Epidermal melanocyte (primary cell): Measurements from ENCODE around the gene PLEKHG2.
A peak's percentile ranks its signal among the peaks of the same experiment; 100 is the strongest.

ENCODE experiments used
- DNase-seq: peaks from one replicate; pipeline ENCODE4 v3.0.0; 2011; ENCODE audit warnings: low spot score; ENCODE audit not compliant: insufficient read length

The PLEKHG2 gene

DNA sequence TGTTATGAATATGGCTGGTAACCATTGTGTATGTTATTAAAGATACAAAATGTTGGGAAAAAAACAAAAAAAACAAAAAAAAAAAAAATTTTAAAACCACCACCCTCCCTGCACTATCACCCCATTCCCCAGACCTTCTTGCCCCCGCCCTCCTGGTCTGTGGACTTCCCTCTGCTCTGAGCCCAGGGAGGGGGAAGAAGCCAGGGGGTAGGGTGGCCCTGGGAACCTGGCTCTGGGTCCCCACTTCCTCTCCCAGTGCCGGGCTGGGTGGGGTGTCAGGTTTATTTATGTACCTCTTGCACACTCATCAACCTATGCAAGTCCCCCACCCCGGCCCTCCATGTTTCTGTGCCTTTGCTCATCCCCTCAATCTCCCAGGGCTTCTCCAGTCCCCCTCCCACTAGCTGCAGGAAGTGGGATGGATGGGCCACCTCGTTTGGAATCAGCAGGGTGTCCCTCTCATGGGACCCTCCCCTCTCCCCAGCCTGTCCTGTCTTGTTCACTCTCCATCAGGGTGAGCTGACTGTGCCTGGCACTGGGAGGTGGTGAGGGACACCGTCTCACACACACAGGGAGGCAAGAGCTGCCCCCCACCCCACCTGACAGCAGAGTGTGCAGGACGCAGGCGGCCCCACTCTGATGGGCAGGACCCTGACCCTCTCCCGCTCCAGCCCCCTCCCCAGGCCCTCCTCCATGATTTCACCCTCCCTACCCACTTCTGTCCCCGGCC lies 27.5 kb upstream of the PLEKHG2 start:
- DNase-seq: no peak

DNA sequence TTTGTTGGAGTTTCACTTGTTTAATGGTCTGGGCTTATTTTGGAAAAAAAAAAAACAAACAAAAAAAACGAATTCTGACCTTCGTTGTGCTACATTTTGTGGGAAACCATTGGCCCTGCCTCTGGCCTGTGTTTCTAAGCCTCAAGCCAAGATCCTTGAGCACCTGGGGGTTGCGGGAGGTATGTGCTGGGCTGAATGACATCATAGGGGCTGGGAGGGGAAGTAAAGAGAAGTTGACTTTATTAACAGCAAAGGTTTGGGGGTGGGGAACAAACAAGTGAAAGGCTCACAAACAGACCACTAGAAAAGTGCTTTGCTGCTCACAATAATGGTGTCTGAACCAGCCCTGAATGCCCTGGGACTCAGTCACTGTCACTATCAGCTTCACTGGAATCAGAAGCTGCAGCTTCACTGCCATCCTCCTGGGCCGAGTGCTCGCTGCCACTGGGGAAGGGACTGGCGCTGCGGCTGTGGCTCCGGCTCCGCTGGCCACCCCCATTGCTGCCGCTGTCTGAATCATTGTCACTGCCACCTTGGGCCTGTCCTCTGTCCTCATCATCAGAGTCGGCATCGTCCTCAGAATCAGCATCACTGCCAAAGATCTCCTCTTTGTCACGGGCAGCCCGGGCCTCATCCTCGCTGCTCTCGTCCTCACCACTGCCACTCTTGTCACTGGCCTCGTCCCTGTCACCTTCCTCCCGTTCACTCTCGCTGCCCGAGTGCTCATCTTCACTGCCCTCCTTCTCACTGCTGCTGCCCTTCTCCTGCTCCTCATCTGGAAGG lies 26.6 kb upstream of the PLEKHG2 start:
- no peak for DNase-seq

DNA sequence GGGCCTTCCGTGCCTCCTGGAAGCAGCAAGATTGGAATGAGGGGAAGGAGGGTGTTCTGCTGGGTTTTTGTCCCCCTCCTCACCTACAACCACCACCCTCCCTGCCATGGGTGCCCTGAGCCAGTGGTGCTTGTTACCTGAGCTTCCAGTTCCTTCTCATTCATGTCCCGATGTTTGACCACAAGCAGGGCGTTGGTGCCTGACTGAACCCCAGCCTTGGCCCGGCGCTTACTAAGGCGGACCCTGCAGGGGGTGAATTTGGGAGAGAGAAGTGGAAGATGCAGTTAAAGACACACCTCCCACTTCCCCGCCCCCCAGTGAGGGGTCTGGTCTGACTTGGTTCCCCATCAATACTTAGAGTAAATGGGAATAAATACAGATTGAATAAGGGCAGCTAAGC lies 25.9 kb upstream of the PLEKHG2 start:
- DNase-seq: no peak

DNA sequence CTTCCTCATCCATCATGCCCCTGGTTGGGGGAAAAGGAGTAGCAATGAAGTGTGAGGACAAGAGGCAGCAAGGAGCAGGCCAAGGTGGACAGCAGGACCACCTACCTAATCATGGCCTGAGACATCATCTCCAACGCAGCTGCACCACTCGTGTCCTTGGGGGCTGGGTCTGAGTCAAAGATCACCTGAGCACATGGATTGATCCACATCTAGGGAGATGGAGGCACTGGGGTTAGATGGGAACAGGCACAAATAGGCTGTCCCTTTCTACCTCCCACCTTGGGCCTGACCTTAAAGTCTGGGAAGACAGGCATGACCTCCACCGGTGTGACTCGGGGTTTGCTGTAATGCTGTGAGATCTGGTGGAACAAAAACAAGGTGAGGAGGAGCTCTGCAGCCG lies 23.8 kb upstream of the PLEKHG2 start:
- DNase-seq: no peak

DNA sequence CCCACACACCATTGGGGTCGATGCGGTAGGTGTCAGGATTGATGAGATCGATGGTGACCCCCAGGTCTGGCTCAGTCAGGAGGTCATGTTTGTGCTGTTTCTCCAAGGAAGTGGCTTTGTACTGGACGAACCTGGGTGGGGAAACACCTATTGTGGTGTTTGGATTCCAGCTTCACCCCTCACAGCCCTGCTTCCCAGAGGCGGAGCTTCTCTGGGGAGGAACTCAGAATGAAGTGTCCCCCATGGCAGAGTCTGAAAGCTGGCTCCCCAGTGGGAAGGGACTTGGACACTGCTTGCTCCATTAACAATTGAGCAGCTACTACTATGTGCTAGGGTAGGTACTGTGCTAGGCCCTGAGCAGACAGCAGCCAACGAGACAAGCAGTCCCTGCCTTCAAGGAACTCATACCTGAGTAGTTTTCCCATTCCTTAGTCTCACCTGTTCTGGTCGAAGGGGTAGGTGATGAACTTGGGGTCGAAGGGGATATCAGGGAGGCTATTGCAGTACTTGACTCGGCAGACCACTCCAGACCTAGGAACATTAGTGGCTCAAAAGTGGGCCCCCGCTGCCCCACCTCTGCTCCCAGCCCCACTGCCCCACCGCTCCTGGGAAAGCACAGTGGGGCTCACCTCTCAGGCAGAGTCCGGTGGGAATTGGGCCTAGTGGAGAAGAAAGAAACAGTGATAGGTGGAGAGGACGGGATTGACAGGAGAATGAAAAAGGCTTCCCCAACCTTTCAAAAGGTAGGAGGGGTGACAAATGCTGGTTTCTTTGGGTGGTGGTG lies 22.6 kb upstream of the PLEKHG2 start:
- no peak for DNase-seq

DNA sequence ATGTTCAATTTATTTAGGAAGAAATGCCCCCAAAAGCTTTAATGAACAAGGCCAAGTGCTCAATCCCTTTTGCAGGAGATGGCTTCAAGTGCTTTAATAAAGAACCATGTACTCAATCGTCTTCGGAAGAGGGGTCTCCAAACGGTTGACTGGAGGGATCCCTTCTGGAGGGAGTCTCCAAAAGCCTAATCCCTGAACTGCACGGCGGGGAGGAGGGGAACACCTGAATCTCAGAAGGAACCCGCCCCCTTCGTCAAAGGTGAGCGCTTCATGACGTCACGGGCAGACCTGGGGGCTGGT lies 22.1 kb upstream of the PLEKHG2 start:
- no peak for DNase-seq

DNA sequence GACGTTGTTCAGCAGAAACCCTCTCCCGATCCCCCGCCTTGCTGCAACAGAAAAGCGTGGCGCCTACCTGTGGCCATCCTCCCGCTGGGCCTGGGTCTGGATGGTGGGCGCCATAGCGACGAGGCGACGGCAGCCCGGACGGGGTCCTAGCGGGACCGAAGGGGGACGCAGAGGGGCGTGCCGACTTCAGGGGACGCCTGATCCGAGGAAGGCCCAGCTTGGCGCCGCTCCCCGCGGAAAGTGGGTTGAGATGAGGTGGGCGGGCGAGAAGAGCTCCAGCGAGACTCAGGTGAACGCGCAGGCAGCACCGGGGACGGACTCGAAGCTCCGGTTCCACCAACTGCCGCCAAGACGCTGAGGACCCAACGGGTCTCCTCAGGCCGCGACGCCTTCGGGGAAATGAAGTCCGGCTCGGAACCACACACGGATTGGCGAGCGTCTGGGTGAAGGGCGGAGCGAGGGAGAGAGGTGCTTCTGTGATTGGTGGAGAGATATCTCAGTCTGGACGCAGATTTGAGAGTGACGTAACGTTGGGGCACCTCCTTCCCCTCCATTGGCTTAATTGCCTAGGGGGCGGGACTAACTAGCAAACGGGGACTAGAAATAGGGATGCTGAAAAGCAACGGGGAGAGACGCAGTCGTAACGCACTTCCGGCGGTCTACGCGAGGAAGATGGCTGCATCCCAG lies 21.6 kb upstream of the PLEKHG2 start, which contains the start of the genes MED29 and PAF1:
TSS of gene MED29 (plus strand) at position 628 of the 687 bp plus-strand sequence. CDS start at position 673, 45 bp downstream.
TSS of gene PAF1 (minus strand) at position 356 of the 687 bp plus-strand sequence. CDS start at position 114, 242 bp downstream.
- peak; percentile 99 for DNase-seq

DNA sequence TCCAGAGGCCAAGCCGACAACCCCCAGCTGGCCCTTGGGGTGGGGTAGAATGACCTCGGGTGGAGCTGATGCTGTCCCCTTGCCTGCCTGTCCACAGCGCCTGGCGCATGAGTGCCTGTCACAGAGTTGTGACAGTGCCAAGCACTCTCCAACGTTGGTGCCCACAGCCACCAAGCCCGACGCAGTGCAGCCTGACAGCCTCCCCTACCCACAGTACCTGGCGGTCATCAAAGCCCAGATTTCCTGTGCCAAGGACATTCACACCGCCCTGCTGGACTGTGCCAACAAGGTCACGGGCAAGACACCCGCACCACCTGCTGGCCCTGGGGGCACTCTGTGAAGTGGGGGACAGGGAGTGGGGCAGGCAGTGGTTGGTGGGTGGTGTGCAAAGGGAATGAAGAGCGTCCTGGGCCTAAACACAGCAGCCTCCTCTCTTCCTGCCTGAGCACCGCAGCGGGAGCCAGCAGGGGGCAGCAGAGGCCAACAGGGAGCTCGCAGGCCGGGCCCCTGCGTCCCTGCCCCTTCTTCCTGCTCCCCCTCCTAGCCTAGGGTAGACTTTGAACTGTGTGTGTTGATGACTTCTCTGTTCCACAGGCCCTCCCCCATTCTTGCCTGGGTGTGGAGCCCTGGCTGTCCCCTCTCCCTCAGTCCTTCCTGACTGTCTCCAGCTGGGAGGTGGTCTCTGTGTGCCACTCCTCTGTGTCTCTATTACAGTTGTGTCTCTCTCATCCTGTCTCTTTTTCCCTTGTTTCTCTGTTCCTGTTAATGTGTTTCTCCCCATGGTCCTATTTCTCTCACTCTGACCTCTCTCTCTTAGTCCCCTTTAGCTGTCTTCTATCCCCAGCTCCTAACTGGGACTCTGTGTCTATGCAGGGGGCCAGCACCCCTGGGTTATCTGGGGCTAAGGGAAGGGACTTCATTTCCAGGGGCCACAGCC lies 14.8 kb upstream of the PLEKHG2 start:
- DNase-seq: peak; percentile 83

DNA sequence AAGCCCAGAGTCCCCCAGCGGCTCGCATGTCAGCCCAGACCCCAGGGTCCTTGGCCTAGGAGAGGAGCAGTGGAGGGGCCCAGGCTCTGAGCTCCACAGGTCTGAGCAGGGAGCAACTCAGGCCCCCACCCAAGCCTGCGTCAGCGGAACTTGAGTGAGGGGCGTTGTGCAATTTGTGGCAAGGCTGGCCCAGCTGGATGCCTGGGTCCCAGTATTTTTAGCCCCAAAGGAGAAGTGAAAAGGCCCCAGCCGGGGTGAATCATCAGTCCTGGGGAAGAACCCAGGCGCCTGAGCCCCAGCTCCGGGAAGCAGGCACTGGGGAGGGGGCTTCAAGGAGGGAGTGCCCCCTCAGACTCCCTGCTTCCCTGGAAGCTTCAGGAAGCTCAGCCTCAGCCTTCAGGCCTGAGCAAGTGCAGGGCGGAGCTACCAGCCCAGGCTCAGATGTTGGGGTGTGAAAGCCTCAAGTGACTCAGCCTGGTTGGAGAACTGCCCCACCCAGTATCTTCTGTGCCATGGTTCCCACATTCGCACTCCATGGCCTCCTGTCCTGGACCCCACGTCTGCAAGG lies 14.1 kb upstream of the PLEKHG2 start:
- no peak for DNase-seq

DNA sequence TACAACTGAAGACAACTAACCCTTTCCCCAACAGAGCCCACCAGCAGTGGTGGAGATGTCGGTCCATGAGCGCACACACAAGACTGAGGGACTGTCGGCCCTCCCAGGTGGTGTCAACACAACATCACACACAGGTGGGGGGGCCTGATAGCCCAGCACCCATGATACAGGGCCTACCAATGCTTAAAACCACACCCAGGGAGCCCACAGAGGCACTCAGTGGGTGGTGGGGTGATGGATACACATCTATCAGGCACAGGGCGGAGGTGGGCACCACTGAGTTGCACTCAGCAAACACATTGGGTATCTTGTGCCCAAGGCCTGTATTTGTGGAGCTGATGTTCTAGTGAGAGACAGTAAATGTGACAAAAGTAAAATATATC lies 12.8 kb upstream of the PLEKHG2 start:
- DNase-seq: no peak

DNA sequence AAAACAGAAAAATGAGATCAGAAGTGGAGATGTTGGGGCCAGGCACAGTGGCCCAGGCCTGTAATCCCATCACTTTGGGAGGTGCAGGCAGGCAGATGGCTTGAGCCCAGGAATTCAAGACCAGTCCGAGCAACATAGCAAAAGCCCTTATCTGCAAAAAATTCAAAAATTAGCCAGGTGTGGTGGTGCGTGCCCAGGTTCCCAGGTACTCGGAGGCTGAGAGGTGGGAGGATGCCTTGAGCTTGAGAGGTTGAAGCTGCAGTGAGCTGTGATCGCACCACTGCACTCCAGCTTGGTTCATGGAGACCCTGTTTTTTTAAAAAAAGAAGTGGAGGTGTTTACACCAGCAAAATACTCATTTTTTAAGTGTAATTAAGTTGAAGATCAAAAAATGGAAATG lies 12.4 kb upstream of the PLEKHG2 start:
- no peak for DNase-seq

DNA sequence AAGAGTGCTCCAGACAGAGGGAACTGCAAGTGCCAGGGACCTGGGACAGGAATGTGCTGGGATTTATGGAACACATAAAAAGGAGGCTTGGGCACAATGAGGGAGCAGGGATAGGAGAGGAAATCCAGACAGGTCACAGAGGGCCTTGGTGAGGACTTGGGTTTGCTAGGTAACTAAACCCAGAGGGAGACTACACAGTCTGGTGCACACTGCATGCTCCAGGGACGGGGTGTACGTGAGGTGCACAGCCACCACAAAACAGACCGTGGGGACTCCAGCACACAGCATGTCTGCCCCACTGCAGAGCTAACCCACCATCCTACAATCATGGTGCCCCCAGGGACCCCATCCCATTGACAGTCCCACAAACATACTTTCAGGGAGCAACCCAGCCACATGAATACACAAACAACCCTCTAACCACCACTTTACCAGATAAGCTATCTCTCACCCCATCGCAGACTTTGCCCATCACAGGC lies 11.4 kb upstream of the PLEKHG2 start:
- no peak for DNase-seq

DNA sequence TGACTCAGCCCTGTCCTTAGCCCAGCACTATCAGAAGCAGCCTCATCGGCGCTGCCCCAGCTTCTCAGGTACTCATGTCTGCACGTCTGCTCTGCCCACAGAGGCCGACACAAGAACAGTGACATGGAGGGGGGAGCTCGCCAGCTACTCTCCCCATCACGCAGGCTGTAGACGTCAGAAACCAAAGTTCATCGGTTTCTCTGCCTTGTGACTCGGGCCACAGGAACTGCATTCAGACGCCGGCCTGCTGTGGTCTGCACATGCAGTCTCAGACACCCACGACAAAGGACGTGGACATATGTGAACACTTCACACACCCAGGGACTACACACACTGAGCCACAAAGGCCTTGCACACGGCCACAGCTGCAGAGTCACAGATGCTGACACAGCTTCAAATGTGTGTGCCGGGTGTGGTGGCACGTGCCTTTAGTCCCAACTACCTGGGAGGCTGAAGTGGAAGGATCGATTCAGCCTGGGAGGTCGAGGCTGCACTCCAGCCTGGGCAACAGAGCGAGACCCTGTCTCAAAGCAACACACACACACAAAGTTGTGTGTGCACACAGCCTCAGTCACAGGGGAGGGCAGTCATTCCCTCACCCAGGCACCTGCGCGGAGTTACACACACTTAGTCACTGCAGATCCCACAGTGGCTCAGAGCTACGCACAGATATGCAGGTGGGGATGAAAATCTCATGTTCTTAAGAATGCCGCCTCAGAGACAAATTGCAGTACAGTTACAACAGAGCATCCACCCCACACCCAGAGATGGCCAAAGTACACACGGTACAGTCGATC lies 10.7 kb upstream of the PLEKHG2 start:
- no peak for DNase-seq

DNA sequence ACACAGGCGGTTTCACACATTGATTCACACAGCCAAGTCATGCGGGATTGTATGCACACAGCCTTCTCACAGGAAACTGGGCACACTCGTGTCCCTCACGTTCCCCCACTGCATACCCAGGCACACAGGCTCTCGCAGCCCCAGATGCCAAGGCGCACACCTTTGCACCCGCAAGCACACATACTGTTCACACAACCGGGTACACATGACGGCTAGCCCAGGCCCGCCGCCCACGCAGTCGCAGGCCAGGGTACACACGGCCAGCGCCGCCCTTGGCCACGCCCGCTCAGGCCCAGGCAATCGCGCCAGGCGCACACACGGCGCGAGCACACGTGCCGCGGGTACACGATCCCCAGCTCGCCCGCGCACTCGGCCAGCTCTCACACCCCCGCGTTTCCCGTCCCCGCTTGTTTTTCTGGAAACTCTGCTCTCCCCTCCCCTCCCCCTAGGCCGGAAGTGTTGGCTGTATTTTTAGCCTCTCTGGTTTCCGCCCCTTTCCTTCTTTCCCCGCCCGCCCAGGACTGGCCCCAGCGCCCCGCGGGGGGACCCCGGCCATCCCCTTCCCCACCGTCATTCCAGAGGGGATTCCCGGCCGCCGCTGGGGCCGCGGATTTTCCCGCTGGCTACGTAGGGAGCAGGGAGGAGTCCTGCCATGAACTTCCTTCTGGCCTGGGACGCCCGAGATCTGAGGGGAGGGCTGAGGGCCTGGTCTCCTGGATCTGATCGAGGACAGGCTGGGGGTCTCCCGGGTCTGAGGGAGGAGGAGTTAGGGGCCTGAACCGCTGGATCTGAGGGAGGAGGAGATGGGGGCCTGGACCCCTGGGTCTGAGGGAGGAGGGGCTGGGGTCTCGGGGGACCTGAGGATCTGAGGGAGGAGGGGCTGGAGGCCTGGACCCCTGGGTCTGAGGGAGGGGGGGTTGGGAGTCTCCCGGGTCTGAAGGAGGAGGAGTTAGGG lies 9.8 kb upstream of the PLEKHG2 start:
- DNase-seq: peak; percentile 83

DNA sequence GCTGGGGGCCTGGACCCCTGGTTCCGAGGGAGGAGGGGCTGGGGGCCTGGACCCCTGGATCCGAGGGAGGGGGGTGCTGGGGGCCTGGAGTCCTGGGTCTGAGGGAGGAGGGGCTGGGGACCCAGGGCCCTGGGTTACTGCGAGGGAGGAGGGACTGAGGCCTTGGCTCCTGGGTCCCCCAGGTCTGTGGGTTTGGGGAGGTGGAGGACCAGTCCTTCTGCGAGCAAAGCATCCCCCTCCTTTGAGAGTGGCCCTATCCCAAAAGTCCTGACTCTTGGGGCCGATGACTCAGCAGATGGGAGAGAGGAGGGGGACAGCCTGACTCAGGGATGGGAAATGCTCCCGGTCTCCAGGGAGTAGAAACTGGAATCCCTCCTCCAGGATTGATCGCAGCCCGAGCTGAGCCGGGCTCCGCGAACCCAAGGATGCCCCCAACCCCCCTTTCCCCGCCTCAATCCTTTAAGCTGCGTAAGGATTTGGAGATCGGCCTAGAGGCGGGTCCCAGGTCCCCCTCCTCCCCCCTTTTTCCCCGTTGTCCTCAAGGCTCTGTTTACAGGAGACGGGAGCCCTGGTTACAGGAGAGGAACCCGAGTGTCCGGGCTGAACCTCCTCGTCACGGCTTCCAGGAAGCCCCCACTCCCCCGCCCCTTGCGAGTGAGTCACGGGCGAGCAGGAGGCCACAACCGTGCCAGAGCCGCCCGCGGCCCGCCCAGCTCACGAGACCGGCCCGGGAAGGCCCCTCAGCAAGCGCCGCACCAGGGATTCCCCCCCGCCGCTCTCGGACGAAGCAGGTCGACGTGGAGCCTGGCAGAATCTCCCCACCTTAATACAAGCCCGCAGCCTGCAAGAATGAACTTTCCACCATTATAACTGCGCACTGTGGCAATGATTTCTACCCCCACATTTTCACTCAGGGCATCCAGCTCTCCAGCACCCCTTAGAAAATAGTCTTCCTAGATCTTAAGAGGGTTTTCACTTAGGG lies 8.8 kb upstream of the PLEKHG2 start:
- peak; percentile 75 for DNase-seq

DNA sequence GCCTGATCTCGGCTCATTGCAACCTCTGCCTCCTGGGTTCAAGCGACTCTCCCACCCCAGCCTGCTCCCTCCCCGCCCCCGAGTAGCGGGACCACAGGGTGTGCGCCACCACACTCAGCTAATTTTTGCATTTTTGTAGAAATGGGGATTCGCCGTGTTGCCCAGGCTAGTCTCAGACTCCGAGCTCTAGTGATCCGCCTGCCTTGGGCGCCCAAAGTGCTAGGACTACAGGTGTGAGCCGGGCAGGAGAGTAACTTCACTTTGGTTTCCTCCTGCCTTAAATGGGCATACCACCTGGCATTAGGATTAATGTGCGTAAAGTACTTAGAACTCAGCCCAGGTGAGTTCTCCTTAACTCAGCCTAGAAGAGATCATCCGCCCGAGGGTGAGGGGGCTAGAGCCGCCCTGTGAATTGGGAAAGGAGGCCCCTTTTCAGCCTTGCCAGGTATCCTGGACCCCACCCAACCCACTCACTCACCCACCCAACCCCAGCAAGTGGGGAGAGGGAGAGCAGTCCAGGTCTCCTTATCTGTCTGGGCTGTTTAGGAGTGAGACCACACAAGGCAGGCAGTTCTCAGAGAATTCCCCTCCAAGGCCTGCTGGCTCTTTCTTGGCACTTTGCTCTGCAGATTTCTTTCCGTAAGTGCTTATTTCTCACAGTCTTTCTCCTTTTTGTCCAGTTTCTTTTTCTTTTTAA lies 7.1 kb upstream of the PLEKHG2 start:
- DNase-seq: no peak
